ENCODE results near the gene SERPINF2. TPM values are rescaled to one million over a fixed set of nuclear protein-coding genes. Genes with fewer than 3 reads are reported as not detected.
"Not testable (repeated sequence)": the region's sequence is repeated elsewhere in the genome, so short reads cannot be mapped to it uniquely, and the experiment has no call there.

SERPINF2 gene
- total RNA-seq, 2 experiments from 2014 or later, result 0.16 to 0.31 TPM

- no peak overlapping the region for H3K27ac Mint-ChIP-seq
- DNase-seq (no peak), ATAC-seq (no peak)
- ChIA-PET POLR2A (no interaction called here), CTCF (no interaction called here)
- H3K36me3 Mint-ChIP-seq (ENCODE audit: low read depth), result peaks cover 2% of the 10 kb centered on the region
- no peaks in the 10 kb centered on the region for H3K27me3 Mint-ChIP-seq (ENCODE audit: low read depth)
- no peaks in the 10 kb centered on the region for H3K9me3 Mint-ChIP-seq (ENCODE audit: insufficient read depth)
- no peak overlapping the region for H3K4me3 Mint-ChIP-seq
- peaks cover 48% of the 10 kb centered on the region for H3K4me1 Mint-ChIP-seq (ENCODE audit: low read depth)
Measured at GRCh38 chr17:1767358-1767757, 24.7 kb downstream of the SERPINF2 start.

DNA sequence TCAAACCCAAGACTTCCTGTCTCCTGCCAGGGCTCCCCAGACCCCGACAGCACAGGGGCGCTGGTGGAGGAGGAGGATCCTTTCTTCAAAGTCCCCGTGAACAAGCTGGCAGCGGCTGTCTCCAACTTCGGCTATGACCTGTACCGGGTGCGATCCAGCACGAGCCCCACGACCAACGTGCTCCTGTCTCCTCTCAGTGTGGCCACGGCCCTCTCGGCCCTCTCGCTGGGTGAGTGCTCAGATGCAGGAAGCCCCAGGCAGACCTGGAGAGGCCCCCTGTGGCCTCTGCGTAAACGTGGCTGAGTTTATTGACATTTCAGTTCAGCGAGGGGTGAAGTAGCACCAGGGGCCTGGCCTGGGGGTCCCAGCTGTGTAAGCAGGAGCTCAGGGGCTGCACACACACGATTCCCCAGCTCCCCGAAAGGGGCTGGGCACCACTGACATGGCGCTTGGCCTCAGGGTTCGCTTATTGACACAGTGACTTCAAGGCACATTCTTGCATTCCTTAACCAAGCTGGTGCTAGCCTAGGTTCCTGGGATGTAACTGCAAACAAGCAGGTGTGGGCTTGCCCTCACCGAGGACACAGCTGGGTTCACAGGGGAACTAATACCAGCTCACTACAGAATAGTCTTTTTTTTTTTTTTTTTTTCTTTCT is 27.3 kb downstream of the SERPINF2 start:
- Mint-ChIP-seq H3K27me3 (ENCODE audit: low read depth) (no peaks in the 10 kb centered on the region), H3K4me1 (ENCODE audit: low read depth) (peaks cover 25% of the 10 kb centered on the region), H3K9me3 (ENCODE audit: insufficient read depth) (no peaks in the 10 kb centered on the region), H3K27ac (peak overlapping the region; percentile 64), H3K4me3 (peak overlapping the region; percentile 44), H3K36me3 (ENCODE audit: low read depth) (peaks cover 9% of the 10 kb centered on the region)
- ChIA-PET CTCF (interaction anchor here (1.0 to 2.5 kb wide), 5 partner anchors 22 to 101 kb away, joined by 3 to 18 read pairs (median 3); no protein-coding TSS in a partner anchor), POLR2A (interaction anchor here (0.6 to 1.0 kb wide), 2 partner anchors 101 to 183 kb away, joined by 3 read pairs; no protein-coding TSS in a partner anchor)
- DNase-seq, result peak; percentile 43
- peak; percentile 64 for ATAC-seq

- ChIA-PET POLR2A (interaction anchor here (0.8 to 1.1 kb wide), 3 partner anchors 8 to 56 kb away, joined by 3 to 5 read pairs (median 3); no protein-coding TSS in a partner anchor), CTCF (interaction anchor here (1.5 kb wide), 1 partner anchor 52 kb away, joined by 7 read pairs; no protein-coding TSS in a partner anchor)
- not testable (repeated sequence) for DNase-seq; ATAC-seq; H3K27me3 Mint-ChIP-seq (ENCODE audit: low read depth); H3K9me3 Mint-ChIP-seq (ENCODE audit: insufficient read depth); H3K4me3 Mint-ChIP-seq
- Mint-ChIP-seq H3K27ac (peak overlapping the region; percentile 34), H3K4me1 (ENCODE audit: low read depth) (peaks cover 22% of the 10 kb centered on the region), H3K36me3 (ENCODE audit: low read depth) (peaks cover 17% of the 10 kb centered on the region)
Measured at GRCh38 chr17:1773000-1773695, 30.5 kb downstream of the SERPINF2 start.

DNA sequence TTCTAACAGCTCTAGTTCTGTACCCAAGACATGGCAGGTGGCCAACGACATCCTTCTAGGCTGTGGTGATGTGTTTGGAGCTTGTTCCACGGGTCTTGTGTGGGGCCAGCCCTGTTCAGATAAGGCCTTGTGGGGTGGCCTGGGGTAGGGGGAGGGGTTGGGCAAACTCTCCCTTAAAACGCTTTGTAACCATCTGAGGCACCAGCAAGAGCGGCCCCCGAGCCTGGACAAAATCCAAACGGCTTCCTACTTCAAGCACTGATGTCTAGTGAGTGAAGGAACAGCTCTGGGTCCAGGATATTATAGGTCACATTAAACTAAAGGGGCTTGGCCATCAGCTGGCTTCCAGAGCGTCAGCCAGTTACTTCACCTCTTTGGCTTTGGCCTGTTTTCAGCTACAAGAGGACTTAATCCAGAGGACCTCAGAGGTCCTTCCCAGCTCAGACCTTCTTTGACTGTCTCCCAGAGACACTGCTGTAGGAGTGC is 31.1 kb downstream of the SERPINF2 start:
- peaks cover 22% of the 10 kb centered on the region for H3K36me3 Mint-ChIP-seq (ENCODE audit: low read depth)

GRCh38 chr17:1774390-1775176 is 31.9 kb downstream of the SERPINF2 start:
- ChIA-PET CTCF (no interaction called here), POLR2A (interaction anchor here (0.6 to 0.8 kb wide), 2 partner anchors 11 to 107 kb away, joined by 3 to 7 read pairs; no protein-coding TSS in a partner anchor)
- no peaks in the 10 kb centered on the region for H3K27me3 Mint-ChIP-seq (ENCODE audit: low read depth)
- DNase-seq, result no peak
- H3K9me3 Mint-ChIP-seq (ENCODE audit: insufficient read depth), result no peaks in the 10 kb centered on the region
- peaks cover 22% of the 10 kb centered on the region for H3K36me3 Mint-ChIP-seq (ENCODE audit: low read depth)
- H3K27ac Mint-ChIP-seq, result no peak overlapping the region
- no peak overlapping the region for H3K4me3 Mint-ChIP-seq
- peaks cover 18% of the 10 kb centered on the region for H3K4me1 Mint-ChIP-seq (ENCODE audit: low read depth)
- ATAC-seq, result no peak

More for the DNA sequence above, 31.1 kb downstream of the SERPINF2 start:
- DNase-seq, result no peak
- ChIA-PET CTCF (interaction anchor here (1.5 kb wide), 1 partner anchor 52 kb away, joined by 7 read pairs; no protein-coding TSS in a partner anchor), POLR2A (interaction anchor here (0.6 to 1.1 kb wide), 4 partner anchors 9 to 107 kb away, joined by 3 to 7 read pairs (median 4); no protein-coding TSS in a partner anchor)
- H3K9me3 Mint-ChIP-seq (ENCODE audit: insufficient read depth), result no peaks in the 10 kb centered on the region
- ATAC-seq, result no peak
- no peaks in the 10 kb centered on the region for H3K27me3 Mint-ChIP-seq (ENCODE audit: low read depth)
- no peak overlapping the region for H3K4me3 Mint-ChIP-seq
- H3K4me1 Mint-ChIP-seq (ENCODE audit: low read depth), result peaks cover 22% of the 10 kb centered on the region
- peak overlapping the region; percentile 34 for H3K27ac Mint-ChIP-seq

GRCh38 chr17:1776328-1776727 is 33.7 kb downstream of the SERPINF2 start:
- ChIA-PET POLR2A (no interaction called here), CTCF (no interaction called here)
- no peak overlapping the region for H3K4me3 Mint-ChIP-seq
- peaks cover 31% of the 10 kb centered on the region for H3K36me3 Mint-ChIP-seq (ENCODE audit: low read depth)
- no peaks in the 10 kb centered on the region for H3K27me3 Mint-ChIP-seq (ENCODE audit: low read depth)
- ATAC-seq (no peak), DNase-seq (no peak)
- H3K4me1 Mint-ChIP-seq (ENCODE audit: low read depth), result peaks cover 5% of the 10 kb centered on the region
- no peak overlapping the region for H3K27ac Mint-ChIP-seq
- H3K9me3 Mint-ChIP-seq (ENCODE audit: insufficient read depth), result no peaks in the 10 kb centered on the region

DNA sequence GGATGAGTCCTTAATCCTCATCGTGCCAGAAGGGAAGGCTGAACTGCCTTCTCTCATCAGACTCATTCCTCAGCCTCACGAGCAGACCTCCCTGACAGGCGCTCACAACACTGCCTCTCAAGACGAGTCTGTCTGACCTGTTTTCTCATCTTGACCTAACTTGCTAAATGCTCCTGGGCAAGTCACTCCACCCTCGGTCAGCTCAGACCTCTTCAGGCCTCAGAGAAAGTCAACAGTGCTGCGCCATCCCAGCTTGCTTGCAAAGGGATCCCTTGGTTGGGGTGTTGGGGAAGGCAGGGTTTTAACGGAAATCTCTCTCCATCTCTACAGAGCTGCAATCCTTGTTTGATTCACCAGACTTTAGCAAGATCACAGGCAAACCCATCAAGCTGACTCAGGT is 34.2 kb downstream of the SERPINF2 start:
- Mint-ChIP-seq H3K27me3 (ENCODE audit: low read depth) (no peaks in the 10 kb centered on the region), H3K4me3 (no peak overlapping the region), H3K4me1 (ENCODE audit: low read depth) (no peaks in the 10 kb centered on the region), H3K9me3 (ENCODE audit: insufficient read depth) (no peaks in the 10 kb centered on the region), H3K27ac (no peak overlapping the region), H3K36me3 (ENCODE audit: low read depth) (peaks cover 34% of the 10 kb centered on the region)
- ATAC-seq (no peak), DNase-seq (no peak)
- POLR2A ChIA-PET, result interaction anchor here (0.7 kb wide), 1 partner anchor 14 kb away, joined by 4 read pairs; no protein-coding TSS in a partner anchor
- CTCF ChIA-PET, result no interaction called here

DNA sequence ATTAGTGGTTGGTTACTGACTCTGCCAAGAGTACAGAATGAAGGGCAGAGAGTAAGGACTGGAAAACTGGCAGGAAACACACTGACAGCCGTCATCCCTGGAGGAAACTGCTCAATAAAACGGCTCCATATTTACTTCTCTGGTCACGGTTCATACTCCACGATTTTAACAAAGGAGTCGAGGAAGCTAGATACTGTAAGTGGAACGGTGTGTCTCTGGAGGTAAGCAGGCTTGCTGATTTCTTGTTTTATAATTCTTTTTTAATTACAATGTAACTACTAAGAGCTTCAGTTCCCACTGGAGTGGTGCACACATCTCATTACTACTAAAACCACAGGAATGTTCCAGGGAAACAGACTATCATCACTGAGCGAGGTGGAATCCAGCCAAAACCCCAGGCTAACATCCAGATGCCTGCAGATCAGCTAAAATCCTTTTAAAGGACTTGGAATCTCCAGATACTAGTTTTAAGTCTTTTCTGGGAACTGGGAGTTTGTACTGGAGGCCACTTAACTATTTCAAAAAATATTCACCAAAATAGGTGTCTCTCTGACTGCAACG is 37.0 kb downstream of the SERPINF2 start:
- DNase-seq (no peak), ATAC-seq (no peak)
- Mint-ChIP-seq H3K27me3 (ENCODE audit: low read depth) (no peaks in the 10 kb centered on the region), H3K36me3 (ENCODE audit: low read depth) (peaks cover 56% of the 10 kb centered on the region), H3K4me3 (no peak overlapping the region), H3K27ac (no peak overlapping the region), H3K9me3 (ENCODE audit: insufficient read depth) (no peaks in the 10 kb centered on the region), H3K4me1 (ENCODE audit: low read depth) (peaks cover 12% of the 10 kb centered on the region)
- ChIA-PET POLR2A (interaction anchor here (0.6 kb wide), 1 partner anchor 63 kb away, joined by 3 read pairs; no protein-coding TSS in a partner anchor), CTCF (no interaction called here)

- Mint-ChIP-seq H3K27me3 (ENCODE audit: low read depth) (no peaks in the 10 kb centered on the region), H3K9me3 (ENCODE audit: insufficient read depth) (no peaks in the 10 kb centered on the region), H3K36me3 (ENCODE audit: low read depth) (peaks cover 53% of the 10 kb centered on the region), H3K4me1 (ENCODE audit: low read depth) (peaks cover 12% of the 10 kb centered on the region), H3K27ac (peak overlapping the region; percentile 20), H3K4me3 (no peak overlapping the region)
- CTCF ChIA-PET, result interaction anchor here (2.1 to 4.3 kb wide), 3 partner anchors 61 to 65 kb away, joined by 10 to 35 read pairs (median 16); no protein-coding TSS in a partner anchor
- POLR2A ChIA-PET, result no interaction called here
- no peak for ATAC-seq
- DNase-seq, result no peak
Measured at GRCh38 chr17:1782171-1782567, 39.5 kb downstream of the SERPINF2 start.

DNA sequence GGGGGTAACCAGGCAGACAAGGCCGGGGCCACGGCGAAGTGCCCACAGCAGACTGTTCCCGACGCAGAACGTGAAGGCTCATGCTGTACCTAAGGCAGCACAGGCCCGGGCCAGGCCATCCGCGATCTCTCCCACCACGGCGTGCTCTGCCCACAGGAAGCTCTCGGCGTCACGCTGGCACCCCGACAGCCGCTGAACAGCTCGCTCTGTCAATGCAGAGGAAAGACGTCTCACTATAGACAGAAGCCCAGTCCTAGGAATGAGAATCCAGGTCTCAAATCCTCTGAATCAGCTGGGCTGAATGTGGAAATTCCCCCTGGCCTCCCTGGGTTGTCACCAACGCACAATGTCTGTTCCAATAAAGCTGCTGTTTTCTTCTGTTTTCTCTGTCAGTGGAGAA is 40.6 kb downstream of the SERPINF2 start:
- Mint-ChIP-seq H3K27ac (no peak overlapping the region), H3K36me3 (ENCODE audit: low read depth) (peaks cover 53% of the 10 kb centered on the region), H3K4me3 (no peak overlapping the region), H3K4me1 (ENCODE audit: low read depth) (peaks cover 12% of the 10 kb centered on the region), H3K27me3 (ENCODE audit: low read depth) (no peaks in the 10 kb centered on the region), H3K9me3 (ENCODE audit: insufficient read depth) (no peaks in the 10 kb centered on the region)
- ChIA-PET POLR2A (interaction anchor here (1.0 kb wide), 1 partner anchor 10 kb away, joined by 3 read pairs; no protein-coding TSS in a partner anchor), CTCF (interaction anchor here (0.8 to 4.3 kb wide), 9 partner anchors 11 to 117 kb away, joined by 3 to 35 read pairs (median 6); no protein-coding TSS in a partner anchor)
- ATAC-seq (no peak), DNase-seq (no peak)
